ENCODE results near the gene PRKCA. TPM values are rescaled to one million over a fixed set of nuclear protein-coding genes. Genes with fewer than 3 reads are reported as not detected.

Gene PRKCA
- total RNA-seq, 2 donors from 2014 or later: 8.3 to 26.5 TPM

DNA sequence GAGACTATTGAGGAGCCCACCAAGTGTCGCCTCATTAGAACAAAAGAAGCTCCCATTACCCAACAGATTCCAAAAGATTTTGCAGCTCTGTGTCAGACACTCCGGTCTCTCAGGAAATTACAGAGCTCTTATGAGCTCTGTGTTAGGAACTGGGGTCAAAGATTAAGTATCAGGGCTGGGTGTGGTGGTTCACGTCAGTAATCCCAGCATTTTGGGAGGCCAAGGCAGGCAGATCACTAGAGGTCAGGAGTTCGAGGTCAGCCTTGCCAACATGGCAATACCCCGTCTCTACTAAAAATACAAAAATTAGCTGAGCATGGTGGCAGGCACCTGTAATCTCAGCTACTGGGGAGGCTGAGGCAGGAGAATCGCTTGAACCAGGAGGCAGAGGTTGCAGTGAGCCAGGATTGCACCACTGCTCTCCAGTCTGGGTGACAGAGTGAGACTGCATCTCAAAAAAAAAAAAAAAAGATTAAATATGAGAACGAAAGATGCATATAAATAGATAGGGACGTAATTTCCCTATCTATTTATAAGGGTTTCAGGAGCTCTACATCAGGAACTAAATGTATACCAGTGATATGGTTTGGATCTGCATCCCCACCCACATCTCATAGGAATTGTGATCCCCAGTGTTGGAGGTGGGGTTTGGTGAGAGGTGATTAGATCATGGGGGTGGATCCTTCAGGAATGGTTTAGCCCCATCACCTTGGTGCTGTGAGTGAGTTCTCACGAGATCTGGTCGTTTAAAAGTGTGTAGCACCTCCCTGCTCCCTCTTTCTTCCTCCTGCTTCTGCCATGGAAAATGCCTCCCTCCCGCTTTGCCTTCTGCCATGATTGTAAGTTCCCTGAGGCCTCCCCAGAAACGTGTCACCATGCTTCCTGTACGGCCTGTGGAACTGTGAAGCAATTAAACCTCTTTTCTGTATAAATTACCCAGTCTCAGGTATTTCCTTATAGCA lies 111.4 kb downstream of the PRKCA start:
- WGBS: 80% methylated on average over 13 of the region's 13 CpGs
- DNase-seq (ENCODE audit: low spot score): no peak
- H3K4me1 ChIP-seq (replicated peaks): no peaks in the 10 kb centered on the region
- no peak overlapping the region for H3K27ac ChIP-seq
- H3K4me3 ChIP-seq: no peak overlapping the region
- H3K9me3 ChIP-seq: no peaks in the 10 kb centered on the region
- intact Hi-C loops (cut with DNase I): no loop called here
- no peaks in the 10 kb centered on the region for H3K36me3 ChIP-seq
- TF ChIP-seq CTCF (IDR thresholded peaks at IDR 0.05) (no peak), POLR2AphosphoS5 (IDR thresholded peaks at IDR 0.05) (no peak), POLR2A (IDR thresholded peaks at IDR 0.05) (no peak)
- no peaks in the 10 kb centered on the region for H3K27me3 ChIP-seq (replicated peaks; ENCODE audit: insufficient read depth)

DNA sequence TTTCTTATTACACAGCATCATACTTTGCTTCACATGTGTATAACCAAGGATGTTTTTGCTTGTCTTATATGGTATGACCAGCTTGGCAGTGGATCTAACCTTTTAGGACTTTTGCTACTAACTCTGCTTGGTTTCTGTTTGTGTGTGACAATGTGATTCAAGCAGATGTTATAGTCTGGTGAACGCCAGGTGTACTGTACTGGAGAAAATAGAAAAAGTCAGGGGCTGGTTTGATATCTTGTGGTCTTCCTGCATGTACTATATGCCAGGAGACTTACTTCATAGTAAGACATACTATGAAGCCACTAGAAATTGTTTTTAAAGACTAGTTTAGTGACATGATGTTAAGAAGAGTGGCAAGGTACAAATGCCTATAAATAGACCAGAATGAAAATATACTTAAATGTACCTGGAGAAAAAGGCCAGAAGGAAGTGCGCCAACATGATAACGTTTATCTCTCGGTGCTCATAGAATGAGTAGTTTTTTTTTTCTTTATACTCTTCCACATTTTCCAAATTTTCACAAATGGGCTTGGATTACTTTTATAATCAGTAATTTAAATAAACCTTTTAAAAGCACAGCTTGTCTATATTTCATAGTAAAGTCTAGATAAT lies 112.3 kb downstream of the PRKCA start:
- no peak for DNase-seq (ENCODE audit: low spot score)
- Histone ChIP-seq H3K27ac (no peak overlapping the region), H3K4me3 (no peak overlapping the region), H3K36me3 (no peaks in the 10 kb centered on the region), H3K27me3 (replicated peaks; ENCODE audit: insufficient read depth) (no peaks in the 10 kb centered on the region), H3K9me3 (no peaks in the 10 kb centered on the region), H3K4me1 (replicated peaks) (no peaks in the 10 kb centered on the region)
- no peak for TF ChIP-seq POLR2AphosphoS5 (IDR thresholded peaks at IDR 0.05)
- TF ChIP-seq CTCF (IDR thresholded peaks at IDR 0.05): no peak
- TF ChIP-seq POLR2A (IDR thresholded peaks at IDR 0.05): no peak
- intact Hi-C loops (cut with DNase I): no loop called here
- 87% methylated on average over 4 of the region's 4 CpGs for WGBS

DNA sequence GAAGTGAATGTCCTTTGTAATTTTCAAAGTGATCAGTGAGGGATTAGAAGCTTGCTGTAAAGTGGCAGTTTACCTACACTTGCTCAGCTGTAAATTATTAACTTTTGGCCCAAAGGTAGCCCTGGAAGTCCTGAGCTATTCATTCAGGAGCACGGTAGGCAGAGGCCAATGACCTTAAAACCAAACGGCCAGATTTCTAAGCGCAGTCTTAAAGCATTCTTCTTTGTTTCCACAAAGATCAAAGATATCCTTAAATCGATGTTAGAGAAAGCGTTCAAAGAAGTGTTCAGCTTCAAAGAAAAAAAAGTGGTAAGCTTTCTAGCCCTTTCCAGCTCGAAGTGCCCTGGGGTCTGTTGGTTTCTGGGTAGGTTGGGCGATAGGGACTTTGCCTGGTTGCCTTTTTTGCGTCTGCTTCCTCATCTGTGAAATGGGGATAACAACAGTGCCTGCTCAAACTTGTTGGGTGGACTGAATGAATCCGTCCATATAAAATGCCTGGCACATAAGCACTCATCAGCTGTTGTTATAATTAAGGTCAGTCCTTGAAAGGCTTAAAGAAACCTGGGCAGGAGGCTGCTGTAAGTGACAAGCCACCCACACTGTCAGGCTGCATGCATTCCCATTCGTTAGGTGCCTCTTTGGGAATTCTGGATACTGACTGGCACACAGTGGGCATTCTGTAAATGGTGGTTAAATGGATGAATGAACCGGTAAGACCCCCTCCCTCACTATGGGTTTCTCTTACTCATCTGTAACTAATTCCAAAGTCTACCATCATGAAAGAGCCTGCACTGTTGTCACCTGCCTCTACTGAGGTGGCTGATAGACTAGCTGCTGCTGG lies 113.2 kb downstream of the PRKCA start:
- no peaks in the 10 kb centered on the region for H3K9me3 ChIP-seq
- TF ChIP-seq POLR2AphosphoS5 (IDR thresholded peaks at IDR 0.05) (no peak), POLR2A (IDR thresholded peaks at IDR 0.05) (no peak), CTCF (IDR thresholded peaks at IDR 0.05) (no peak)
- H3K27ac ChIP-seq: no peak overlapping the region
- 53% methylated on average over 11 of the region's 11 CpGs for WGBS
- no peak overlapping the region for H3K4me3 ChIP-seq
- intact Hi-C loops (cut with DNase I): no loop called here
- H3K36me3 ChIP-seq: no peaks in the 10 kb centered on the region
- H3K4me1 ChIP-seq (replicated peaks): no peaks in the 10 kb centered on the region
- no peaks in the 10 kb centered on the region for H3K27me3 ChIP-seq (replicated peaks; ENCODE audit: insufficient read depth)
- no peak for DNase-seq (ENCODE audit: low spot score)

DNA sequence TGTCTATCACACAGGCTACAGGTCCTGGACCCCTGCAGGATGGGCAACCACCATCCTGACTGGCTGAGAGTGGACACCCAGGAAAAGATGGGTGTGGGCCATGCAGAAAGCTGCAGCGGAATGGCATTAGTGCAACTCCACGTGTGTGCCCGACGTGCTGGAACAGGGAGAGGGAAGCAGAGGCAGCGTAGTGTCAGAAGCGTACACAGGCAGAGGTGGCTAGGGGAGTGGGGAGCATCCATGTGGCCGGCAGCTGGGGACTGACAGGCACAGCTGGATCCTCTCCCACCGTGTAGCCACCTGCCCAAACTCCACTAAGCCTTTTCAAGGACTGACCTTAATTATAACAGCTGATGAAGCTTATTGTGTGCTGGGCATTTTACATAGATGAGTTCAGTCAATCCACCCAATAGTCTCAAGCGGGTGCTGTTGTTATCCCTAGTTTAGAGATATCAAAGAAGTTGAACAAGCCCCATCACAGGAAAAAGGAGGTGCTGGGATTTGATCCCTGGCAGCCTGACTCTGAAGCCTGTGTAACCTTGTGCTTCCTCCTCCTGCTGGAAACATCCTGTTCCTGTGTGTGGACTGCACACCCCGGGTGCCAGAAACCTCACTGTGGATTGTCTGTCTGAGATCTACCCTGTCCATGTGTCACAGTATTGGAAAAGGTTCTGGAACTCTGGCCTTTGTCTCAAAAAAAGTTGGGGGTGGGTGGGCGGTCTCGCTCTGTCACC lies 114.0 kb downstream of the PRKCA start:
- Histone ChIP-seq H3K4me3 (no peak overlapping the region), H3K27ac (no peak overlapping the region), H3K4me1 (replicated peaks) (no peaks in the 10 kb centered on the region), H3K9me3 (no peaks in the 10 kb centered on the region), H3K27me3 (replicated peaks; ENCODE audit: insufficient read depth) (no peaks in the 10 kb centered on the region), H3K36me3 (no peaks in the 10 kb centered on the region)
- WGBS: 81% methylated on average over 12 of the region's 12 CpGs
- intact Hi-C loops (cut with DNase I): no loop called here
- DNase-seq (ENCODE audit: low spot score): no peak
- TF ChIP-seq POLR2A (IDR thresholded peaks at IDR 0.05): no peak
- TF ChIP-seq POLR2AphosphoS5 (IDR thresholded peaks at IDR 0.05): no peak
- no peak for TF ChIP-seq CTCF (IDR thresholded peaks at IDR 0.05)

All from prostate gland (tissue), 2 donors.